Neural progenitor cell (in vitro differentiated cells): ENCODE measurements around the gene DLG2.

Experiments
- EZH2 ChIP-seq: fragments of 200-600 bp; sonication (generic); IDR thresholded peaks from 2 replicates; pipeline ENCODE4 v1.6.1; 2017; ENCODE audit warnings: antibody characterized with exemption, mild to moderate bottlenecking, moderate library complexity
- TF ChIP-seq, protein P1 (sequence below): fragments of 200-600 bp; sonication (generic); IDR thresholded peaks from 2 replicates; pipeline ENCODE4 v1.5.1; 2017; ENCODE audit warnings: antibody characterized with exemption, mild to moderate bottlenecking

DNA sequence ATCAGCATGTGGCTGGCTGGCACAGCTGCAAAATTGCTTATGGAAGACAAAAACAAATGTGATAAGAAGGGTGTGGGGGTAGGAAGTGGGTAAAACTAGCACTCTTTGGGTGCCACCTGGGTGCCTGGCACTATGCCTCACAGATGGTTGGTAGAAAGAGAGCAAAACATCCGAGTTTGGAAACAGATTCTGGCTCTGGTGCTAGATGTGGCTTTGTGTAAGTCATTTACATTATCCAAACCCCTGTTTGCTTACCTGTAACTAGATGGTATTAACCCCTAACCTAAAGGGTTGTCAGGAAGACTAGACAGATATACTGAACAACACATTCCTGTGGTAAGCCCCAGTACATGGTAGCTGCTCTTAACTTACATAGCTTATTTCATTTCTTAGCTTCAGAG lies 905.6 kb downstream of the DLG2 start:
- TF ChIP-seq, protein P1, sequence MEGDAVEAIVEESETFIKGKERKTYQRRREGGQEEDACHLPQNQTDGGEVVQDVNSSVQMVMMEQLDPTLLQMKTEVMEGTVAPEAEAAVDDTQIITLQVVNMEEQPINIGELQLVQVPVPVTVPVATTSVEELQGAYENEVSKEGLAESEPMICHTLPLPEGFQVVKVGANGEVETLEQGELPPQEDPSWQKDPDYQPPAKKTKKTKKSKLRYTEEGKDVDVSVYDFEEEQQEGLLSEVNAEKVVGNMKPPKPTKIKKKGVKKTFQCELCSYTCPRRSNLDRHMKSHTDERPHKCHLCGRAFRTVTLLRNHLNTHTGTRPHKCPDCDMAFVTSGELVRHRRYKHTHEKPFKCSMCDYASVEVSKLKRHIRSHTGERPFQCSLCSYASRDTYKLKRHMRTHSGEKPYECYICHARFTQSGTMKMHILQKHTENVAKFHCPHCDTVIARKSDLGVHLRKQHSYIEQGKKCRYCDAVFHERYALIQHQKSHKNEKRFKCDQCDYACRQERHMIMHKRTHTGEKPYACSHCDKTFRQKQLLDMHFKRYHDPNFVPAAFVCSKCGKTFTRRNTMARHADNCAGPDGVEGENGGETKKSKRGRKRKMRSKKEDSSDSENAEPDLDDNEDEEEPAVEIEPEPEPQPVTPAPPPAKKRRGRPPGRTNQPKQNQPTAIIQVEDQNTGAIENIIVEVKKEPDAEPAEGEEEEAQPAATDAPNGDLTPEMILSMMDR, result no peak
- no peak for TF ChIP-seq EZH2
